Keratinocyte (primary cell): Measurements from ENCODE around the gene ARL15. TPM values are rescaled to one million over a fixed set of nuclear protein-coding genes. Genes with fewer than 3 reads are reported as not detected.

Source experiments
- DNase-seq: peaks from one replicate; pipeline ENCODE4 v3.0.0-alpha.2; 2011; ENCODE audit warnings: low read depth, missing footprints, low spot score
- FAIRE-seq: peaks from 2 replicates; lab custom pipeline; 2011; peaks lifted over from hg19 to GRCh38; lab: Jason Lieb, UNC
- H2AFZ ChIP-seq: 2 replicates; pipeline ENCODE4 v1.6.0; 2012; ENCODE audit warnings: low read length, control low read depth, inconsistent platforms; ENCODE audit not compliant: control insufficient read depth
- H3K27ac ChIP-seq: 2 replicates; pipeline ENCODE4 v1.5.1; 2011; ENCODE audit warnings: low read length; ENCODE audit not compliant: control insufficient read depth, insufficient read depth
- H3K27me3 ChIP-seq: 3 replicates; pipeline ENCODE4 v1.6.0; 2011; ENCODE audit warnings: low read length; ENCODE audit not compliant: control insufficient read depth, insufficient read depth; ENCODE audit errors: extremely low read depth
- H3K36me3 ChIP-seq, 2 experiments: 2 replicates in 1 of 2; 3 replicates in 1 of 2; pipeline ENCODE4 v1.5.1; 2011; ENCODE audit warnings: low read length in 2 of 2, mild to moderate bottlenecking in 1 of 2; ENCODE audit not compliant: control insufficient read depth in 2 of 2, insufficient read depth in 2 of 2; ENCODE audit errors: extremely low read depth in 1 of 2
- H3K4me1 ChIP-seq: 3 replicates; pipeline ENCODE4 v1.5.1; 2011; ENCODE audit warnings: low read length; ENCODE audit not compliant: control insufficient read depth, insufficient read depth; ENCODE audit errors: extremely low read depth
- H3K4me2 ChIP-seq: 3 replicates; pipeline ENCODE4 v1.6.0; 2011; ENCODE audit warnings: low read depth, low read length; ENCODE audit not compliant: control insufficient read depth, insufficient read depth; ENCODE audit errors: extremely low read depth
- H3K4me3 ChIP-seq, 3 experiments: fragments of 200-600 bp in 1 of 3; sonication (generic) in 1 of 3; 2 replicates in 2 of 3; 3 replicates in 1 of 3; pipeline ENCODE4 v1.5.1; 2011 to 2016; ENCODE audit warnings: low read length in 3 of 3, mild to moderate bottlenecking in 3 of 3, control low read depth in 2 of 3, inconsistent platforms in 1 of 3, low read depth in 1 of 3, mixed read lengths in 1 of 3, mixed run types in 1 of 3, moderate library complexity in 1 of 3; ENCODE audit not compliant: control insufficient read depth in 2 of 3, insufficient read depth in 2 of 3; ENCODE audit errors: extremely low read depth in 1 of 3
- H3K79me2 ChIP-seq: 2 replicates; pipeline ENCODE4 v1.6.0; 2012; ENCODE audit warnings: low read length; ENCODE audit not compliant: control insufficient read depth, insufficient read depth
- H3K9ac ChIP-seq: 3 replicates; pipeline ENCODE4 v1.6.0; 2011; ENCODE audit warnings: low read length; ENCODE audit not compliant: control insufficient read depth, insufficient read depth; ENCODE audit errors: extremely low read depth
- H3K9me1 ChIP-seq: 3 replicates; pipeline ENCODE4 v1.6.0; 2011; ENCODE audit warnings: low read length; ENCODE audit not compliant: control insufficient read depth, insufficient read depth; ENCODE audit errors: extremely low read depth
- H3K9me3 ChIP-seq: 2 replicates; pipeline ENCODE4 v1.5.1; 2012; ENCODE audit warnings: low read depth, low read length; ENCODE audit not compliant: control insufficient read depth
- H4K20me1 ChIP-seq: 3 replicates; pipeline ENCODE4 v1.6.0; 2011; ENCODE audit warnings: low read length; ENCODE audit not compliant: control insufficient read depth, insufficient read depth; ENCODE audit errors: extremely low read depth
- EZH2 ChIP-seq: IDR thresholded peaks from one replicate; pipeline ENCODE4 v1.6.1; 2012; ENCODE audit warnings: inconsistent platforms, mild to moderate bottlenecking, low read length, moderate library complexity
- dilution Hi-C: fragments of 300-500 bp; cut with MboI; formaldehyde crosslinking; loops from one replicate; pipeline ENCODE4 v1.7.0; 2020; ENCODE audit warnings: low sequenced_read_pairs; ENCODE audit not compliant: extremely low pct_ligation_motif_present
- polyA plus RNA-seq, 5 experiments: library from polyadenylated mRNA; depleted of rRNA in 3 of 5; stranded (reverse) in 3 of 5; stranded (forward) in 1 of 5; unstranded in 1 of 5; fragments of >200 nt; gene quantifications; 1 replicate in 1 of 5; 2 replicates in 3 of 5; 3 replicates in 1 of 5; pipeline versions ENCODE4 v1.2.1 to v1.2.3, GENCODE V29; 2011 to 2012; ENCODE audit warnings: missing spikeins in 2 of 5, low read depth in 1 of 5, low replicate concordance in 1 of 5
- TF ChIP-seq, protein P1 (sequence below), 3 experiments: IDR thresholded peaks in 1 of 3; conservative IDR thresholded peaks in 1 of 3; optimal IDR thresholded peaks in 1 of 3; 2 replicates in 2 of 3; 3 replicates in 1 of 3; pipeline versions ENCODE3 to v1.5.1; 2011; ENCODE audit warnings: low read length in 3 of 3, mild to moderate bottlenecking in 3 of 3, moderate library complexity in 2 of 3, control low read depth in 1 of 3, inconsistent platforms in 1 of 3; ENCODE audit not compliant: insufficient read depth in 2 of 3; ENCODE audit errors: extremely low read depth in 1 of 3

ARL15 gene
- polyA plus RNA-seq, 1 donor (not counting 4 experiments of a cell fraction or from before 2014, with no cell fraction given), result 19.7 TPM

- no peak for TF ChIP-seq EZH2
- TF ChIP-seq, protein P1, sequence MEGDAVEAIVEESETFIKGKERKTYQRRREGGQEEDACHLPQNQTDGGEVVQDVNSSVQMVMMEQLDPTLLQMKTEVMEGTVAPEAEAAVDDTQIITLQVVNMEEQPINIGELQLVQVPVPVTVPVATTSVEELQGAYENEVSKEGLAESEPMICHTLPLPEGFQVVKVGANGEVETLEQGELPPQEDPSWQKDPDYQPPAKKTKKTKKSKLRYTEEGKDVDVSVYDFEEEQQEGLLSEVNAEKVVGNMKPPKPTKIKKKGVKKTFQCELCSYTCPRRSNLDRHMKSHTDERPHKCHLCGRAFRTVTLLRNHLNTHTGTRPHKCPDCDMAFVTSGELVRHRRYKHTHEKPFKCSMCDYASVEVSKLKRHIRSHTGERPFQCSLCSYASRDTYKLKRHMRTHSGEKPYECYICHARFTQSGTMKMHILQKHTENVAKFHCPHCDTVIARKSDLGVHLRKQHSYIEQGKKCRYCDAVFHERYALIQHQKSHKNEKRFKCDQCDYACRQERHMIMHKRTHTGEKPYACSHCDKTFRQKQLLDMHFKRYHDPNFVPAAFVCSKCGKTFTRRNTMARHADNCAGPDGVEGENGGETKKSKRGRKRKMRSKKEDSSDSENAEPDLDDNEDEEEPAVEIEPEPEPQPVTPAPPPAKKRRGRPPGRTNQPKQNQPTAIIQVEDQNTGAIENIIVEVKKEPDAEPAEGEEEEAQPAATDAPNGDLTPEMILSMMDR (optimal IDR thresholded peaks at IDR 0.05 in 1 of 3, IDR thresholded peaks at IDR 0.05 in 1 of 3, conservative IDR thresholded peaks at IDR 0.05 in 1 of 3; ENCODE audit: extremely low read depth in 1 of 3, insufficient read depth in 2 of 3, low read length in 3 of 3), result peak in 2 of 3 experiments; percentile 25 to 35
- dilution Hi-C loops, result no loop called here
- Histone ChIP-seq H3K9ac (no peak overlapping the region), H3K4me3 (no peak overlapping the region), H3K4me1 (no peaks in the 10 kb centered on the region), H3K36me3 (no peaks in the 10 kb centered on the region), H3K27ac (no peak overlapping the region), H3K9me3 (no peaks in the 10 kb centered on the region), H4K20me1 (no peaks in the 10 kb centered on the region), H3K79me2 (no peaks in the 10 kb centered on the region), H3K27me3 (no peaks in the 10 kb centered on the region), H3K9me1 (no peaks in the 10 kb centered on the region), H2AFZ (no peak overlapping the region), H3K4me2 (peak overlapping the region; percentile 36)
- FAIRE-seq (no peak), DNase-seq (no peak)
Observed at GRCh38 chr5:54234304-54234933, 76.0 kb downstream of the ARL15 start.

- no peaks in the 10 kb centered on the region for H4K20me1 ChIP-seq
- FAIRE-seq, result no peak
- dilution Hi-C loops, result no loop called here
Observed at GRCh38 chr5:54230936-54231685, 79.3 kb downstream of the ARL15 start.

More at GRCh38 chr5:54230936-54231685, 79.3 kb downstream of the ARL15 start:
- no peaks in the 10 kb centered on the region for H3K4me1 ChIP-seq
- H3K9me1 ChIP-seq, result no peaks in the 10 kb centered on the region
- H3K4me3 ChIP-seq, result no peak overlapping the region
- TF ChIP-seq, protein P1 (optimal IDR thresholded peaks at IDR 0.05 in 1 of 3, IDR thresholded peaks at IDR 0.05 in 1 of 3, conservative IDR thresholded peaks at IDR 0.05 in 1 of 3; ENCODE audit: extremely low read depth in 1 of 3, insufficient read depth in 2 of 3, low read length in 3 of 3), result no peak
- TF ChIP-seq EZH2, result no peak
- no peak overlapping the region for H3K4me2 ChIP-seq
- H3K9ac ChIP-seq, result no peak overlapping the region
- H3K27me3 ChIP-seq, result no peaks in the 10 kb centered on the region
- no peak for DNase-seq
- no peaks in the 10 kb centered on the region for H3K9me3 ChIP-seq
- H2AFZ ChIP-seq, result no peak overlapping the region
- H3K36me3 ChIP-seq, result no peaks in the 10 kb centered on the region
- H3K79me2 ChIP-seq, result no peaks in the 10 kb centered on the region
- H3K27ac ChIP-seq, result no peak overlapping the region
